Thyroid gland (tissue), 4 donors: Measurements from ENCODE around the gene IDS. TPM values are rescaled to one million over a fixed set of nuclear protein-coding genes. Genes with fewer than 3 reads are reported as not detected.
A peak's percentile ranks its signal among the peaks of the same experiment; 100 is the strongest.

Experiments used
- DNase-seq, 2 donors: peaks; one replicate each; pipeline ENCODE4 v3.0.0-alpha.2; 2019
- H3K27ac ChIP-seq, 3 donors: fragments of 200-600 bp; sonication (generic); 1 replicate in 2 of 3; 2 replicates in 1 of 3; pipeline ENCODE4 v1.5.1; 2016 to 2019; ENCODE audit warnings: mild to moderate bottlenecking in 1 of 3, moderate library complexity in 1 of 3
- H3K27me3 ChIP-seq: fragments of 200-600 bp; sonication (generic); one replicate; pipeline ENCODE4 v1.5.1; 2019
- H3K36me3 ChIP-seq, 2 donors: fragments of 200-600 bp; sonication (generic); one replicate each; pipeline ENCODE4 v1.5.1; 2016 to 2019
- H3K4me1 ChIP-seq, 2 donors: fragments of 200-600 bp; sonication (generic); one replicate each; pipeline ENCODE4 v1.5.1; 2017 to 2019
- H3K4me3 ChIP-seq, 3 donors: fragments of 200-600 bp; sonication (generic); replicated peaks in 1 of 3; 1 replicate in 2 of 3; 2 replicates in 1 of 3; pipeline ENCODE4 v1.5.1; 2016; ENCODE audit warnings: mild to moderate bottlenecking in 1 of 3
- H3K9me3 ChIP-seq: fragments of 200-600 bp; sonication (generic); one replicate; pipeline ENCODE4 v1.5.1; 2017
- POLR2A ChIP-seq, 2 donors: fragments of 450-650 bp; IDR thresholded peaks; one replicate each; pipeline ENCODE4 v1.6.1; 2017; ENCODE audit warnings: antibody characterized with exemption in 2 of 2, mild to moderate bottlenecking in 2 of 2, moderate library complexity in 1 of 2
- WGBS, 2 donors: methylation state at CpG; one replicate each; pipeline ENCODE4 v1.1.5; 2017; 5-methylcytosine and 5-hydroxymethylcytosine counted together
- intact Hi-C: fragments of 100-400 bp; cut with DNase I; formaldehyde crosslinking; loops from one replicate; pipeline ENCODE4 v1.15.1; 2023
- total RNA-seq, 4 donors: library from RNA; depleted of rRNA; stranded (reverse); fragments of >200 nt; gene quantifications; one replicate each; pipeline ENCODE4 v1.2.3, GENCODE V29; 2016
- TF ChIP-seq, protein P1 (sequence below), 6 experiments: fragments of 200-600 bp in 3 of 6; fragments of 450-650 bp in 3 of 6; sonication (generic) in 3 of 6; IDR thresholded peaks; one replicate each; pipeline ENCODE4 v1.5.1; 2016 to 2019; ENCODE audit warnings: antibody characterized with exemption in 6 of 6, mild to moderate bottlenecking in 2 of 6, inconsistent platforms in 1 of 6, moderate library complexity in 1 of 6

Gene IDS
- total RNA-seq, 4 donors from 2014 or later = 76.8 to 88.6 (median 83.9) TPM

DNA sequence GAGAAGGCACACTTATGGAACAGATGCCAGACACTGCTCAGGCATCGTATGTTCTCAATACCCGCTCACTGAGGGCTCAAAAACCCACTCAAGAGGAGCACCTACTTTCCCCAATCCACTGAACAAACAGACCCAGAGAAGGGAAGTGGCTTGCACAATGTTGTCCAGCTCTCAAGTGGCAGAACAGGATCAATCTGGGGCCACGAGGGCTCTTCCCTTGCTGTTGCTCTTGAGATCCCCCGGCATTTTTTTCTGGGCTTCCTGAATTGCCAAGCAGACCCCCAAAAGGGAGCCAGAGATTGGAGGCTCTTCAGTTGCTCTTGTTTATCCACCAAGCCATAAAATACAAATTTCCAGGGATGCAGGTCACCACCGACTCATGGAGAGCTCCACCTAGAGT, 35.7 kb downstream of the IDS start:
- peak; percentile 55 to 60 for DNase-seq
- 42 to 49% methylated on average over 2 to 5 of the region's 5 CpGs for WGBS, 2 donors
- no peak overlapping the region for H3K4me3 ChIP-seq
- H3K27ac ChIP-seq = no peak overlapping the region
- intact Hi-C loops = no loop called here
- TF ChIP-seq, protein P1, sequence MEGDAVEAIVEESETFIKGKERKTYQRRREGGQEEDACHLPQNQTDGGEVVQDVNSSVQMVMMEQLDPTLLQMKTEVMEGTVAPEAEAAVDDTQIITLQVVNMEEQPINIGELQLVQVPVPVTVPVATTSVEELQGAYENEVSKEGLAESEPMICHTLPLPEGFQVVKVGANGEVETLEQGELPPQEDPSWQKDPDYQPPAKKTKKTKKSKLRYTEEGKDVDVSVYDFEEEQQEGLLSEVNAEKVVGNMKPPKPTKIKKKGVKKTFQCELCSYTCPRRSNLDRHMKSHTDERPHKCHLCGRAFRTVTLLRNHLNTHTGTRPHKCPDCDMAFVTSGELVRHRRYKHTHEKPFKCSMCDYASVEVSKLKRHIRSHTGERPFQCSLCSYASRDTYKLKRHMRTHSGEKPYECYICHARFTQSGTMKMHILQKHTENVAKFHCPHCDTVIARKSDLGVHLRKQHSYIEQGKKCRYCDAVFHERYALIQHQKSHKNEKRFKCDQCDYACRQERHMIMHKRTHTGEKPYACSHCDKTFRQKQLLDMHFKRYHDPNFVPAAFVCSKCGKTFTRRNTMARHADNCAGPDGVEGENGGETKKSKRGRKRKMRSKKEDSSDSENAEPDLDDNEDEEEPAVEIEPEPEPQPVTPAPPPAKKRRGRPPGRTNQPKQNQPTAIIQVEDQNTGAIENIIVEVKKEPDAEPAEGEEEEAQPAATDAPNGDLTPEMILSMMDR (IDR thresholded peaks at IDR 0.05) = no peak
- no peak for TF ChIP-seq POLR2A (IDR thresholded peaks at IDR 0.05)
- no peaks in the 10 kb centered on the region for H3K36me3 ChIP-seq
- no peaks in the 10 kb centered on the region for H3K9me3 ChIP-seq
- peaks cover 4 to 9% of the 10 kb centered on the region in 2 donors for H3K4me1 ChIP-seq
- H3K27me3 ChIP-seq = no peaks in the 10 kb centered on the region

DNA sequence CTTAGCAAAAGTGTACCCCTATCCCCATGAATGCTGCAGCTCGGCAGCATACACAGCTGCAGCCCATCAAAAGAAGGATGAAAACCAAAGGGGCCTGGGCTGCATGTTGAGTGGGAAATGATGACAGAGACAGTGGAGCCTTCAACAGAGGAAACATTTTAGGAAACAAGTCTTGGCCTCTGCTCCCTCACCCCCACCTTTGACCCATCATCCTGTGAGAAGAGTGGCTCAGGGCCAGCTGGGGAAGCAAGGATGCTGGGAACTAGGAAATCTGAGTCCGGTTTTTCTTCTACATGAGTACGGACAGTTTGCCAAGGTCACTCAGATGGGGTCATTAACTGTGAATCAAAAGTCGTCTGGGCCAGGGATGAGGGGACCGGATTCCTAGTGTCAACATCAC, 37.2 kb downstream of the IDS start:
- intact Hi-C loops = no loop called here
- no peak for TF ChIP-seq POLR2A (IDR thresholded peaks at IDR 0.05)
- TF ChIP-seq, protein P1 (IDR thresholded peaks at IDR 0.05) = no peak
- 57 to 74% methylated on average over 1 to 5 of the region's 5 CpGs for WGBS, 2 donors
- no peaks in the 10 kb centered on the region for H3K9me3 ChIP-seq
- H3K27ac ChIP-seq = no peak overlapping the region
- no peak overlapping the region for H3K4me3 ChIP-seq
- no peaks in the 10 kb centered on the region for H3K36me3 ChIP-seq
- no peaks in the 10 kb centered on the region for H3K27me3 ChIP-seq
- DNase-seq = no peak
- H3K4me1 ChIP-seq = peaks cover 4 to 9% of the 10 kb centered on the region in 2 donors

DNA sequence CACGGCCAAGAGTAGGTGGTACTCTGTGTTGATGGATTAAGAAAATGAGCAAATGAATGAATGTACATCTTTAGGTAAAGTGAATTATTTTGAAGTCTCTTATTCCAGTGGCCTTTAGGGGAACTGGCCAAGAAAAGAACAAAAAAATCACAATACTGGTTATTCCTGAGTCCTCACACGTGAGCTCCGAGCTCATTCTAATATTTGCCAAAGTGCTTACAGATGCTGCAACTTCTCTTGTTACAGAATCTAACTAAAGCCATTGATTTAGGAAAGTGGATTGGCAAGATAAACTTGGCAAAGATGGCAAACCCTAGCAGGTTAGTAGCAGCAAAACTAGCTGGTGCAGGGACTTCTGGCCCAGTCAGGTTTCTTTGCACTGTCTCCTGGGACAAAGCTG, 37.6 kb downstream of the IDS start:
- Histone ChIP-seq H3K4me3 (no peak overlapping the region), H3K36me3 (no peaks in the 10 kb centered on the region), H3K27me3 (no peaks in the 10 kb centered on the region), H3K27ac (no peak overlapping the region), H3K9me3 (no peaks in the 10 kb centered on the region), H3K4me1 (peaks cover 4 to 9% of the 10 kb centered on the region in 2 donors)
- WGBS, 2 donors = 58 to 65% methylated on average over 3 of the region's 3 CpGs
- no peak for DNase-seq
- TF ChIP-seq, protein P1 (IDR thresholded peaks at IDR 0.05) = no peak
- no peak for TF ChIP-seq POLR2A (IDR thresholded peaks at IDR 0.05)
- intact Hi-C loops = no loop called here

DNA sequence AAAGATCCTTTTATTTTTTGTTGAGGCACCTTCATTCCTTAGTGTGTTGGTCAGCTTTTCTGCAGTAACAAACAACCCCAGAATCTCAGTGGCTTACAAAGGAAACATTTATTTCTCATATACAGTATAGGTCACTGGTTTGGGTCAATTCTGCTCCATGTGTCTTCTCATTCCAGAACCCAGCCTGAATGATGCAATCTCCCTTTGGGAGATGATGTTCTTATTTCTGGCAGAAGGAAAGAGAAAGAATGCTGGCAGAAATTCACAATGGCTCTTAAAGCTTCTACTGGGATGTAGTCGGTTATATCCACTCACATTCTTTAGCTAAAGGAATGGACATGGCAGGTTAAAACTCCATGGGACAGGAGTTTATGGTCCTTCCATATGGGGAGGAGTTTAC, 42.3 kb downstream of the IDS start:
- intact Hi-C loops = no loop called here
- Histone ChIP-seq H3K27ac (no peak overlapping the region), H3K36me3 (no peaks in the 10 kb centered on the region), H3K4me3 (no peak overlapping the region), H3K9me3 (no peaks in the 10 kb centered on the region), H3K4me1 (no peaks in the 10 kb centered on the region), H3K27me3 (no peaks in the 10 kb centered on the region)
- no peak for DNase-seq
- WGBS, 2 donors = 38 to 50% methylated on average over 1 of the region's 1 CpG
- TF ChIP-seq POLR2A (IDR thresholded peaks at IDR 0.05) = no peak
- TF ChIP-seq, protein P1 (IDR thresholded peaks at IDR 0.05) = no peak

DNA sequence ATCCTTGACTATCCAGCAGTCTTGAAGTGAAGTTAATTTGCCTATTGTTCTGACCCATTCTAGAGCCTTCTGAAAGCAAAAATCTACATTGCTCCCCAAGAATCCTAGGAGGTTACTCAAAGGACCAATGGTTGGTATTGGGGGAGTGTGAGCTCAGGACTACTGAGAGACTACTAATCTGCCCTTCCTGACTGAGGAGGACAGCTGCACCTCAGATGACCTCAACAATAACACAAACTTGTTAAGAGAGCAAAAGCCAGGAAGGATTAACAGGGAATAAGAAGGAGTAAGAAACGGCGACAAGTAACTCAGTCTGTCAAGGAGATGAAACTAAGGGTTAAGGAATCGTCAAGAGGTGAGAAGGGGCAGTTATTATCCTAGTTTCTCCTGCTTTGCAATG, 43.4 kb downstream of the IDS start:
- TF ChIP-seq POLR2A (IDR thresholded peaks at IDR 0.05) = no peak
- TF ChIP-seq, protein P1 (IDR thresholded peaks at IDR 0.05) = no peak
- intact Hi-C loops = no loop called here
- Histone ChIP-seq H3K9me3 (no peaks in the 10 kb centered on the region), H3K4me1 (no peaks in the 10 kb centered on the region), H3K36me3 (no peaks in the 10 kb centered on the region), H3K27me3 (no peaks in the 10 kb centered on the region), H3K27ac (no peak overlapping the region), H3K4me3 (no peak overlapping the region)
- no peak for DNase-seq
- 85 to 86% methylated on average over 3 of the region's 3 CpGs for WGBS, 2 donors
